H9 (cell line): Measurements from ENCODE around the gene CRNKL1. TPM values are rescaled to one million over a fixed set of nuclear protein-coding genes. Genes with fewer than 3 reads are reported as not detected.

Experiments
- DNase-seq: peaks from one replicate; pipeline ENCODE4 v3.0.0-alpha.2; 2017
- H2AFZ ChIP-seq: one replicate; pipeline ENCODE4 v1.6.1; 2013; ENCODE audit warnings: mild to moderate bottlenecking, low read length, control low read depth, moderate library complexity
- H2AK5ac ChIP-seq: 2 replicates; pipeline ENCODE4 v1.6.1; 2013; ENCODE audit warnings: low read length, control low read depth, mixed read lengths; ENCODE audit not compliant: insufficient read length
- H2BK120ac ChIP-seq: one replicate; pipeline ENCODE4 v1.6.1; 2013; ENCODE audit warnings: low read depth, mild to moderate bottlenecking, low read length, control low read depth, inconsistent platforms; ENCODE audit not compliant: poor library complexity, severe bottlenecking
- H2BK12ac ChIP-seq: 2 replicates; pipeline ENCODE4 v1.6.1; 2013; ENCODE audit warnings: low read length, control low read depth, mixed read lengths, low read depth; ENCODE audit not compliant: insufficient read length
- H2BK15ac ChIP-seq: 2 replicates; pipeline ENCODE4 v1.6.1; 2013; ENCODE audit warnings: low read depth, low read length, control low read depth
- H2BK20ac ChIP-seq: one replicate; pipeline ENCODE4 v1.6.1; 2013; ENCODE audit warnings: low read depth, mild to moderate bottlenecking, low read length, control low read depth, inconsistent platforms; ENCODE audit not compliant: poor library complexity, severe bottlenecking
- H2BK5ac ChIP-seq: 2 replicates; pipeline ENCODE4 v1.6.1; 2013; ENCODE audit warnings: low read length, control low read depth, mixed read lengths; ENCODE audit not compliant: insufficient read length
- H3K14ac ChIP-seq: 2 replicates; pipeline ENCODE4 v1.6.1; 2013; ENCODE audit warnings: low read length, control low read depth; ENCODE audit not compliant: insufficient read depth
- H3K18ac ChIP-seq: 2 replicates; pipeline ENCODE4 v1.6.1; 2013; ENCODE audit warnings: low read depth, mild to moderate bottlenecking, mixed read lengths, low read length, control low read depth; ENCODE audit not compliant: insufficient read length
- H3K23ac ChIP-seq: 2 replicates; pipeline ENCODE4 v1.6.1; 2013; ENCODE audit warnings: low read length, control low read depth, mixed read lengths, low read depth; ENCODE audit not compliant: insufficient read length
- H3K23me2 ChIP-seq: 2 replicates; pipeline ENCODE4 v1.6.1; 2013; ENCODE audit warnings: low read depth, mild to moderate bottlenecking, mixed read lengths, low read length, control low read depth; ENCODE audit not compliant: insufficient read length, poor library complexity, severe bottlenecking
- H3K27ac ChIP-seq: 2 replicates; pipeline ENCODE4 v1.5.1; 2013; ENCODE audit warnings: low read length, control low read depth, mixed read lengths, low read depth; ENCODE audit not compliant: insufficient read length
- H3K27me3 ChIP-seq: 2 replicates; pipeline ENCODE4 v1.6.1; 2013; ENCODE audit warnings: low read length, control low read depth, inconsistent platforms; ENCODE audit not compliant: insufficient read depth
- H3K4ac ChIP-seq: 2 replicates; pipeline ENCODE4 v1.6.1; 2013; ENCODE audit warnings: low read depth, mild to moderate bottlenecking, control low read depth, inconsistent platforms, low read length, moderate library complexity
- H3K4me1 ChIP-seq: 2 replicates; pipeline ENCODE4 v1.6.1; 2013; ENCODE audit warnings: low read length, control low read depth, inconsistent platforms; ENCODE audit not compliant: insufficient read depth
- H3K4me2 ChIP-seq: 2 replicates; pipeline ENCODE4 v1.6.1; 2013; ENCODE audit warnings: low read length, control low read depth, mixed read lengths; ENCODE audit not compliant: insufficient read length, insufficient read depth
- H3K56ac ChIP-seq: 2 replicates; pipeline ENCODE4 v1.6.1; 2013; ENCODE audit warnings: low read depth, mild to moderate bottlenecking, mixed read lengths, low read length, control low read depth; ENCODE audit not compliant: insufficient read length
- H3K79me1 ChIP-seq: 2 replicates; pipeline ENCODE4 v1.6.1; 2013; ENCODE audit warnings: low read depth, mild to moderate bottlenecking, moderate library complexity, low read length, control low read depth, inconsistent platforms; ENCODE audit not compliant: insufficient read depth, poor library complexity, severe bottlenecking
- H3K79me2 ChIP-seq: 2 replicates; pipeline ENCODE4 v1.6.1; 2013; ENCODE audit warnings: low read length, control low read depth, inconsistent platforms; ENCODE audit not compliant: insufficient read depth
- H3K9ac ChIP-seq: 2 replicates; pipeline ENCODE4 v1.6.1; 2013; ENCODE audit warnings: low read length, control low read depth, mixed read lengths; ENCODE audit not compliant: insufficient read length; ENCODE audit errors: extremely low read depth
- H3K9me3 ChIP-seq: one replicate; pipeline ENCODE4 v1.6.1; 2013; ENCODE audit warnings: low read depth, low read length, inconsistent platforms; ENCODE audit not compliant: control insufficient read depth
- H3T11ph ChIP-seq: one replicate; pipeline ENCODE4 v1.6.1; 2013; ENCODE audit warnings: mild to moderate bottlenecking, low read length, control low read depth, inconsistent platforms
- H4K20me1 ChIP-seq: one replicate; pipeline ENCODE4 v1.6.1; 2013; ENCODE audit not compliant: control insufficient read depth, insufficient read length, insufficient read depth
- H4K5ac ChIP-seq: 2 replicates; pipeline ENCODE4 v1.6.1; 2013; ENCODE audit warnings: low read depth, mild to moderate bottlenecking, mixed read lengths, low read length, control low read depth; ENCODE audit not compliant: insufficient read length
- H4K8ac ChIP-seq: replicated peaks from 2 replicates; pipeline ENCODE4 v1.6.1; 2013; ENCODE audit warnings: low read length, control low read depth, mixed read lengths, low read depth; ENCODE audit not compliant: insufficient read length
- H4K91ac ChIP-seq: 2 replicates; pipeline ENCODE4 v1.6.1; 2013; ENCODE audit warnings: low read depth, mild to moderate bottlenecking, moderate library complexity, mixed read lengths, low read length, control low read depth; ENCODE audit not compliant: insufficient read length
- H3K27ac Mint-ChIP-seq, 3 experiments: 2 replicates in 2 of 3; 3 replicates in 1 of 3; pipeline ENCODE4 v1.8.0; 2020 to 2021; ENCODE audit warnings: mixed read lengths in 3 of 3, mild to moderate bottlenecking in 1 of 3, moderate library complexity in 1 of 3
- H3K27me3 Mint-ChIP-seq: 2 replicates; pipeline ENCODE4 v1.8.0; 2021; ENCODE audit warnings: low read depth, mild to moderate bottlenecking, moderate library complexity, mixed read lengths
- H3K36me3 Mint-ChIP-seq, 3 experiments: 2 replicates in 2 of 3; 3 replicates in 1 of 3; pipeline ENCODE4 v1.8.0; 2020 to 2021; ENCODE audit warnings: low read depth in 3 of 3, mixed read lengths in 3 of 3; ENCODE audit not compliant: insufficient read depth in 1 of 3
- H3K4me1 Mint-ChIP-seq, 2 experiments: 2 replicates each; pipeline ENCODE4 v1.8.0; 2020; ENCODE audit warnings: mixed read lengths in 2 of 2
- H3K4me3 Mint-ChIP-seq, 2 experiments: 2 replicates in 1 of 2; 3 replicates in 1 of 2; pipeline ENCODE4 v1.8.0; 2020 to 2021; ENCODE audit warnings: mild to moderate bottlenecking in 2 of 2, mixed read lengths in 2 of 2, moderate library complexity in 1 of 2
- H3K9me3 Mint-ChIP-seq, 2 experiments: 2 replicates in 1 of 2; 3 replicates in 1 of 2; pipeline ENCODE4 v1.8.0; 2020; ENCODE audit warnings: mild to moderate bottlenecking in 2 of 2, mixed read lengths in 2 of 2, moderate library complexity in 1 of 2
- WGBS: extraction: QIAGEN DNeasy Blood & Tissue Kit; methylation state at CpG from one replicate; pipeline ENCODE4 v1.1.7; 2013; ENCODE audit warnings: missing lambda C conversion rate, low lambda C conversion rate, mixed read lengths; ENCODE audit not compliant: insufficient read length; ENCODE audit errors: extremely low coverage; 5-methylcytosine and 5-hydroxymethylcytosine counted together
- total RNA-seq: library from RNA; stranded (reverse); gene quantifications from 2 replicates; pipeline ENCODE4 v1.2.1, GENCODE V29; 2021
- TF ChIP-seq, protein P1 (sequence below): fragments of 200-600 bp; sonication (generic); conservative IDR thresholded peaks from 3 replicates; pipeline ENCODE4 v1.8.0; 2021; ENCODE audit warnings: antibody characterized with exemption, mild to moderate bottlenecking

Gene CRNKL1
- total RNA-seq, 1 experiment from 2014 or later = 30.2 TPM

- no peak for DNase-seq
- Histone ChIP-seq H3K4me1 (no peaks in the 10 kb centered on the region), H3K4ac (no peak overlapping the region), H3K14ac (no peak overlapping the region), H4K91ac (no peak overlapping the region), H4K20me1 (no peaks in the 10 kb centered on the region), H2BK120ac (no peak overlapping the region), H3K4me2 (no peak overlapping the region), H3K23ac (no peak overlapping the region), H2BK12ac (no peak overlapping the region), H3K9me3 (no peaks in the 10 kb centered on the region), H3K18ac (no peak overlapping the region), H3K27ac (no peak overlapping the region), H3K23me2 (no peaks in the 10 kb centered on the region), H3K79me1 (no peaks in the 10 kb centered on the region), H3K9ac (no peak overlapping the region), H3K56ac (no peak overlapping the region), H4K5ac (no peak overlapping the region), H2BK5ac (no peak overlapping the region), H2AFZ (no peak overlapping the region), H3T11ph (no peak overlapping the region), H4K8ac (no peak overlapping the region), H2AK5ac (no peak overlapping the region), H3K79me2 (no peaks in the 10 kb centered on the region; the same call in 1 of the 2 replicates), H2BK15ac (no peak overlapping the region), H2BK20ac (no peak overlapping the region), H3K27me3 (no peaks in the 10 kb centered on the region)
- H3K27ac Mint-ChIP-seq = peak overlapping the region in 1 of 3 experiments; percentile 81; a peak in 2 of 7 replicates
- no peaks in the 10 kb centered on the region for H3K9me3 Mint-ChIP-seq
- WGBS = no CpG with 5 or more reads among the region's 2 CpGs
- TF ChIP-seq, protein P1, sequence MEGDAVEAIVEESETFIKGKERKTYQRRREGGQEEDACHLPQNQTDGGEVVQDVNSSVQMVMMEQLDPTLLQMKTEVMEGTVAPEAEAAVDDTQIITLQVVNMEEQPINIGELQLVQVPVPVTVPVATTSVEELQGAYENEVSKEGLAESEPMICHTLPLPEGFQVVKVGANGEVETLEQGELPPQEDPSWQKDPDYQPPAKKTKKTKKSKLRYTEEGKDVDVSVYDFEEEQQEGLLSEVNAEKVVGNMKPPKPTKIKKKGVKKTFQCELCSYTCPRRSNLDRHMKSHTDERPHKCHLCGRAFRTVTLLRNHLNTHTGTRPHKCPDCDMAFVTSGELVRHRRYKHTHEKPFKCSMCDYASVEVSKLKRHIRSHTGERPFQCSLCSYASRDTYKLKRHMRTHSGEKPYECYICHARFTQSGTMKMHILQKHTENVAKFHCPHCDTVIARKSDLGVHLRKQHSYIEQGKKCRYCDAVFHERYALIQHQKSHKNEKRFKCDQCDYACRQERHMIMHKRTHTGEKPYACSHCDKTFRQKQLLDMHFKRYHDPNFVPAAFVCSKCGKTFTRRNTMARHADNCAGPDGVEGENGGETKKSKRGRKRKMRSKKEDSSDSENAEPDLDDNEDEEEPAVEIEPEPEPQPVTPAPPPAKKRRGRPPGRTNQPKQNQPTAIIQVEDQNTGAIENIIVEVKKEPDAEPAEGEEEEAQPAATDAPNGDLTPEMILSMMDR = no peak
- H3K36me3 Mint-ChIP-seq = no peaks in the 10 kb centered on the region
- no peaks in the 10 kb centered on the region for H3K27me3 Mint-ChIP-seq
- peaks cover 10 to 27% of the 10 kb centered on the region in 2 experiments for H3K4me1 Mint-ChIP-seq
- H3K4me3 Mint-ChIP-seq = no peak overlapping the region
Observed at GRCh38 chr20:20012541-20012940, 39.7 kb downstream of the CRNKL1 start.
